Left ventricle myocardium superior (tissue), 1 donor: ENCODE data around the gene LLPH. TPM values are rescaled to one million over a fixed set of nuclear protein-coding genes. Genes with fewer than 3 reads are reported as not detected.

ENCODE experiments used
- ATAC-seq: fragments of 200-7000 bp; cut with Tn5 transposase; one replicate; pipeline ENCODE4 v1.9.1; 2020; ENCODE audit warnings: mild to moderate bottlenecking, moderate library complexity
- DNase-seq: peaks from one replicate; pipeline ENCODE4 v3.0.0-alpha.2; 2020
- intact Hi-C: fragments of 100-400 bp; cut with micrococcal nuclease; formaldehyde crosslinking; loops from one replicate; pipeline ENCODE4 v1.11.0; 2022
- total RNA-seq: library from RNA; stranded (reverse); fragmentation: NEBNext Ultra II Directional; extraction: Animal tissue kit (Norgen Biotek cat#: 25700); gene quantifications from one replicate; pipeline ENCODE4 v1.2.1, GENCODE V29; 2021
- donor health status: DM: no; HTN: yes; CAD: no; lungs with severe emphysema.

Gene LLPH
- total RNA-seq, 1 donor from 2014 or later: 16.5 TPM

DNA sequence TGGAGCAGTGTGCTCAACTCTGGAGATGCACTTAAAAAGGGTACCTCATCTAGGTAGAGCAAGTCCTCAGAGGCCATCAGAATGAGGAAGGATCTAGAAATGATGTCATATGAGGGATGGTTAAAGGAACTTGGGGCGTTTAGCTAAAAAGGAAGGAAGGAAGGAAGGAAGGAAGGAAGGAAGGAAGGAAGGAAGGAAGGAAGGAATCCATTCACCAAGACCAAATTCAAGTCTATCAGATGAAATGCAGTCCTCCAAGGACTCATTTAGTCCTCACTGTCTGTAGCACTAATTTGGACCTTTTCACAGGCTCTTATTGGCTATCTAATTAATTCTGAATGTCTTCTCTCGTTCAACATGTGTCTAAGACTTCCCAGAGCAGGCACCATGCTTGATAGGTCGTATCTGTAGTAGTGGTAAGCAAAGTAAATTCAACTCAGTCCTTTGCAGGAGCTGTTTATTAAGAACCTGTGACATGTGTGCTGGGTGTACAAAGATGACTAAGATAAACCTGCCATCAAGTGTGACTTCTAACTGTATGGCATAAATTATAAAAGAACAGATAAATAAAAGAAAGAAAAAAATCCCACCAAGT, 63.5 kb downstream of the LLPH start:
- ATAC-seq: no peak
- DNase-seq: no peak
- intact Hi-C loops: no loop called here

Other genes with a start within 250 kb of the LLPH start
- 65.9 TPM for gene TMBIM4, start 39.2 kb upstream of the LLPH start, total RNA-seq
- 5.3 TPM for gene IRAK3, start 58.5 kb upstream of the LLPH start, total RNA-seq
- 0.99 TPM for gene HELB, start 171.7 kb upstream of the LLPH start, total RNA-seq